ENCODE data around the gene PAMR1. TPM values are rescaled to one million over a fixed set of nuclear protein-coding genes. Genes with fewer than 3 reads are reported as not detected.

Gene PAMR1
- total RNA-seq, 1 donor from 2014 or later: 209 TPM

DNA sequence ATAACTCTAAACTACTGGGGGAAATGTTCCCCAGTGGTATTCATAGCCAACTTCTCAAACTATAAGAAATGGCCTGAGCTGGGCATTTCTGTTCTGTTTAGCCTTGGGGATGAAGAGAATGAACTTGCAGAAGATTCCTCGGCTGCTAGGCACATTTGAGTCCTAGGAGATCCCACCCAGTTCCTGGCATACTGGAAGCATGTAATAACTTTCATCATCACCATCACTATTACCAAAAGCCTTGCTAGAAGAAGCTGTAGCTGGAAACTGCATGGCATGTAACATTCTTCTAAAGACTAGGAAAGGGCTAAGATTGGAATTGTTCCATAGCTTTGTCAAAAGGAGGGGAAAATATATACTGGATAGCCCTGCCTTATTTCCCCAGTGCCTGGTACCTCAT lies 65.9 kb downstream of the PAMR1 start:
- Mint-ChIP-seq H3K4me1 (peaks cover 11% of the 10 kb centered on the region), H3K4me3 (no peak overlapping the region), H3K27ac (no peak overlapping the region), H3K9me3 (no peaks in the 10 kb centered on the region), H3K27me3 (ENCODE audit: insufficient read depth, low read depth) (no peaks in the 10 kb centered on the region), H3K36me3 (no peaks in the 10 kb centered on the region)
- Histone ChIP-seq H3K4me3 (no peak overlapping the region), H3K27me3 (no peaks in the 10 kb centered on the region), H3F3A (ENCODE audit: low read depth) (no peaks in the 10 kb centered on the region), H2AFZ (replicated peaks) (no peak overlapping the region), H3K27ac (no peak overlapping the region), H4K20me1 (ENCODE audit: low read depth) (no peaks in the 10 kb centered on the region), H3K4me1 (no peaks in the 10 kb centered on the region), H3K79me2 (ENCODE audit: low read depth) (no peaks in the 10 kb centered on the region), H3K36me3 (peaks cover 32% of the 10 kb centered on the region), H3K9ac (no peak overlapping the region), H3K9me3 (ENCODE audit: low read depth) (no peaks in the 10 kb centered on the region), H3K4me2 (no peak overlapping the region)
- no peak for DNase-seq (ENCODE audit: low spot score)
- TF ChIP-seq, protein P1, sequence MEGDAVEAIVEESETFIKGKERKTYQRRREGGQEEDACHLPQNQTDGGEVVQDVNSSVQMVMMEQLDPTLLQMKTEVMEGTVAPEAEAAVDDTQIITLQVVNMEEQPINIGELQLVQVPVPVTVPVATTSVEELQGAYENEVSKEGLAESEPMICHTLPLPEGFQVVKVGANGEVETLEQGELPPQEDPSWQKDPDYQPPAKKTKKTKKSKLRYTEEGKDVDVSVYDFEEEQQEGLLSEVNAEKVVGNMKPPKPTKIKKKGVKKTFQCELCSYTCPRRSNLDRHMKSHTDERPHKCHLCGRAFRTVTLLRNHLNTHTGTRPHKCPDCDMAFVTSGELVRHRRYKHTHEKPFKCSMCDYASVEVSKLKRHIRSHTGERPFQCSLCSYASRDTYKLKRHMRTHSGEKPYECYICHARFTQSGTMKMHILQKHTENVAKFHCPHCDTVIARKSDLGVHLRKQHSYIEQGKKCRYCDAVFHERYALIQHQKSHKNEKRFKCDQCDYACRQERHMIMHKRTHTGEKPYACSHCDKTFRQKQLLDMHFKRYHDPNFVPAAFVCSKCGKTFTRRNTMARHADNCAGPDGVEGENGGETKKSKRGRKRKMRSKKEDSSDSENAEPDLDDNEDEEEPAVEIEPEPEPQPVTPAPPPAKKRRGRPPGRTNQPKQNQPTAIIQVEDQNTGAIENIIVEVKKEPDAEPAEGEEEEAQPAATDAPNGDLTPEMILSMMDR (IDR thresholded peaks at IDR 0.05): no peak
- TF ChIP-seq EZH2 (IDR thresholded peaks at IDR 0.05): no peak
- no peak for TF ChIP-seq EZH2phosphoT487 (IDR thresholded peaks at IDR 0.05)

DNA sequence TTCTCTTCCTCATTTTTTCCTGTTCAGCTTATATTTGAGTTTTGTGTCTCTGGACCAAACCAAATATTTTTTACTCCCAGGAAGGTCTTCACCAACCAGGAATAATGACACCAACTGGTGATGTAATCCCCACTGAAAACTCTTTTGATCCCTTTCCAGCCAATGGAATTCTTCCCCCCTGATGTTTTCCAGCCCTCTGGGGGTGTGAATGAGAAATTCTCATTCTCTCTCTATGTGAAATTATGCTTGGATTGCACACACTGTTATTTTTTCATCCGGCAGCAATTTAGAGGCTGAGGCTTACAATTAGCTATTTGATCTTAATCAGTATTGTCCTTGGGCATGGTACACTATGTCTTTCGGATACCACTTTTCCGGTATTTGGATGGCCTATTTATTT lies 66.6 kb downstream of the PAMR1 start:
- Histone ChIP-seq H3K4me1 (no peaks in the 10 kb centered on the region), H3K27me3 (no peaks in the 10 kb centered on the region), H3K9ac (no peak overlapping the region), H3K36me3 (peaks cover 31% of the 10 kb centered on the region), H4K20me1 (ENCODE audit: low read depth) (no peaks in the 10 kb centered on the region), H2AFZ (replicated peaks) (no peak overlapping the region), H3K79me2 (ENCODE audit: low read depth) (no peaks in the 10 kb centered on the region), H3F3A (ENCODE audit: low read depth) (no peaks in the 10 kb centered on the region), H3K4me2 (no peak overlapping the region), H3K9me3 (ENCODE audit: low read depth) (no peaks in the 10 kb centered on the region), H3K4me3 (no peak overlapping the region), H3K27ac (no peak overlapping the region)
- no peaks in the 10 kb centered on the region for H3K36me3 Mint-ChIP-seq
- no peak overlapping the region for H3K27ac Mint-ChIP-seq
- TF ChIP-seq EZH2 (IDR thresholded peaks at IDR 0.05) (no peak), EZH2phosphoT487 (IDR thresholded peaks at IDR 0.05) (no peak)
- TF ChIP-seq, protein P1 (IDR thresholded peaks at IDR 0.05): no peak
- DNase-seq (ENCODE audit: low spot score): no peak
- no peaks in the 10 kb centered on the region for H3K27me3 Mint-ChIP-seq (ENCODE audit: insufficient read depth, low read depth)
- H3K4me3 Mint-ChIP-seq: no peak overlapping the region
- H3K4me1 Mint-ChIP-seq: peaks cover 11% of the 10 kb centered on the region
- H3K9me3 Mint-ChIP-seq: no peaks in the 10 kb centered on the region

DNA sequence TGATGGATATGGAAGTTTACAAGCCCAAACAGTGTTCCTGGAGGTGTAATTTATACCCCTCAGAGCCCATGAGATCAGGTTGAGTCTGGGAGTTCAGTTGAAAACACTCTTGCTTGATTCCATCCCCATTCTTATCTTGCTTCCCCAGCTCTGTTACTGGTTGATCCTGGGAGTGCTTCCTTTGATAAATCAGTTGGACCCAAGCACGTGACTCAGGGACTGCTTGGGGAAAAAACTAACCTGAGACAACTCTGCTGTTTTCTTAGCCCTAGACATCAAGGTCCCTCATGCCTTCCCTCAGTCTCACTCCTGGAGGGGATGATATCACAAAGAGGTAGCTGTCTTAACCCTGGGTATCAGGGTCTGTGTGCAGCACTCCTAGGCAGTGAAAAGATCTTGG lies 71.1 kb downstream of the PAMR1 start:
- no peaks in the 10 kb centered on the region for H3K27me3 Mint-ChIP-seq (ENCODE audit: insufficient read depth, low read depth)
- TF ChIP-seq, protein P1 (IDR thresholded peaks at IDR 0.05): no peak
- TF ChIP-seq EZH2 (IDR thresholded peaks at IDR 0.05): no peak
- no peak for TF ChIP-seq EZH2phosphoT487 (IDR thresholded peaks at IDR 0.05)
- H2AFZ ChIP-seq (replicated peaks): no peak overlapping the region
- no peak overlapping the region for H3K4me2 ChIP-seq
- H3K4me3 ChIP-seq: no peak overlapping the region
- peaks cover 2% of the 10 kb centered on the region for H3K9me3 Mint-ChIP-seq
- H3K4me1 ChIP-seq: no peaks in the 10 kb centered on the region
- peaks cover 67% of the 10 kb centered on the region for H3K36me3 ChIP-seq
- no peak overlapping the region for H3K27ac ChIP-seq
- peaks cover 7% of the 10 kb centered on the region for H3K4me1 Mint-ChIP-seq
- H3K27ac Mint-ChIP-seq: no peak overlapping the region
- peaks cover 20% of the 10 kb centered on the region for H3K9me3 ChIP-seq (ENCODE audit: low read depth)
- DNase-seq (ENCODE audit: low spot score): no peak
- H3F3A ChIP-seq (ENCODE audit: low read depth): peaks cover 4% of the 10 kb centered on the region
- no peaks in the 10 kb centered on the region for H3K79me2 ChIP-seq (ENCODE audit: low read depth)
- H3K4me3 Mint-ChIP-seq: no peak overlapping the region
- no peaks in the 10 kb centered on the region for H4K20me1 ChIP-seq (ENCODE audit: low read depth)
- H3K27me3 ChIP-seq: no peaks in the 10 kb centered on the region
- no peaks in the 10 kb centered on the region for H3K36me3 Mint-ChIP-seq
- H3K9ac ChIP-seq: no peak overlapping the region
